WERI-Rb-1 (cell line): ENCODE results near the gene TOR1B.

ENCODE experiments used
- DNase-seq: peaks from one replicate; pipeline ENCODE4 v3.0.0-alpha.2; 2020
- H3K27ac ChIP-seq: fragments of 250-450 bp; sonication (Bioruptor Pico); 2 replicates; pipeline ENCODE4 v1.5.1; 2020; ENCODE audit warnings: mild to moderate bottlenecking, moderate library complexity
- H3K27me3 ChIP-seq: fragments of 250-450 bp; sonication (Bioruptor Pico); 2 replicates; pipeline ENCODE4 v1.5.1; 2021; ENCODE audit warnings: mild to moderate bottlenecking, low read depth, moderate library complexity; ENCODE audit not compliant: insufficient read depth, severe bottlenecking
- H3K36me3 ChIP-seq: fragments of 250-450 bp; sonication (Bioruptor Pico); 2 replicates; pipeline ENCODE4 v1.5.1; 2020; ENCODE audit warnings: mild to moderate bottlenecking, moderate library complexity
- H3K4me3 ChIP-seq: 2 replicates; pipeline ENCODE4 v1.5.1; 2011; ENCODE audit warnings: low read depth, mild to moderate bottlenecking, control low read depth, low read length
- H3K9me3 ChIP-seq: fragments of 250-450 bp; sonication (Bioruptor Pico); 2 replicates; pipeline ENCODE4 v1.5.1; 2021; ENCODE audit warnings: mild to moderate bottlenecking, moderate library complexity; ENCODE audit not compliant: severe bottlenecking
- CTCF ChIP-seq: IDR thresholded peaks from 2 replicates; pipeline ENCODE4 v1.5.1; 2011; ENCODE audit warnings: low read depth, mild to moderate bottlenecking, control low read depth, inconsistent platforms, low read length

TOR1B gene

GRCh38 chr9:129822898-129823541 lies 20.0 kb downstream of the TOR1B start:
- Histone ChIP-seq H3K27ac (peak overlapping the region; percentile 43), H3K9me3 (no peaks in the 10 kb centered on the region), H3K4me3 (peak overlapping the region; percentile 81), H3K27me3 (no peaks in the 10 kb centered on the region), H3K36me3 (peaks cover 56% of the 10 kb centered on the region)
- no peak for TF ChIP-seq CTCF
- DNase-seq: peak; percentile 64

GRCh38 chr9:129823542-129823934 lies 20.6 kb downstream of the TOR1B start:
- Histone ChIP-seq H3K27ac (peak overlapping the region; percentile 91), H3K9me3 (no peaks in the 10 kb centered on the region), H3K4me3 (peak overlapping the region; percentile 81), H3K36me3 (peaks cover 56% of the 10 kb centered on the region), H3K27me3 (no peaks in the 10 kb centered on the region)
- no peak for DNase-seq
- TF ChIP-seq CTCF: no peak

GRCh38 chr9:129823935-129824601 lies 21.1 kb downstream of the TOR1B start, which contains the start of gene TOR1A:
TSS of gene TOR1A (minus strand) at chr9:129824136. CDS start at chr9:129824085, 51 bp downstream.
- peak within 1 kb of the TSS; percentile 81 for H3K4me3 ChIP-seq
- peak within 1 kb of the TSS; percentile 91 for H3K27ac ChIP-seq
- DNase-seq: peak; percentile 97
- H3K27me3 ChIP-seq: no peaks in the 10 kb centered on the region
- no peaks in the 10 kb centered on the region for H3K9me3 ChIP-seq
- no peak for TF ChIP-seq CTCF
- H3K36me3 ChIP-seq: peaks cover 56% of the 10 kb centered on the region

- Histone ChIP-seq H3K27me3 (no peaks in the 10 kb centered on the region), H3K9me3 (no peaks in the 10 kb centered on the region), H3K36me3 (peaks cover 59% of the 10 kb centered on the region), H3K27ac (peak overlapping the region; percentile 72), H3K4me3 (no peak overlapping the region)
- peak; percentile 75 for DNase-seq
- TF ChIP-seq CTCF: no peak
These were observed 23.4 kb downstream of the TOR1B start for GRCh38 chr9:129826344-129826743.

GRCh38 chr9:129826759-129827158 lies 23.8 kb downstream of the TOR1B start:
- no peak for DNase-seq
- Histone ChIP-seq H3K4me3 (no peak overlapping the region), H3K27me3 (no peaks in the 10 kb centered on the region), H3K27ac (peak overlapping the region; percentile 72), H3K36me3 (peaks cover 59% of the 10 kb centered on the region), H3K9me3 (no peaks in the 10 kb centered on the region)
- no peak for TF ChIP-seq CTCF
